NT2/D1 (cell line): ENCODE results near the gene OSM.

Experiments
- SUZ12 ChIP-seq: IDR thresholded peaks from 2 replicates; pipeline ENCODE4 v1.6.1; 2011; ENCODE audit not compliant: insufficient read length, insufficient read depth; ENCODE audit errors: extremely low read depth
- YY1 ChIP-seq: IDR thresholded peaks from 2 replicates; pipeline ENCODE4 v1.6.1; 2011; ENCODE audit not compliant: insufficient read length, insufficient read depth
- ZNF274 ChIP-seq: IDR thresholded peaks from 2 replicates; pipeline ENCODE4 v1.6.1; 2011; ENCODE audit warnings: mild to moderate bottlenecking, low read depth, low read length

GRCh38 chr22:30244066-30244465 lies 22.6 kb downstream of the OSM start:
- TF ChIP-seq ZNF274, result no peak
- no peak for TF ChIP-seq SUZ12
- TF ChIP-seq YY1, result no peak
